Ascending aorta (tissue), 2 donors: Measurements from ENCODE around the gene CYB561D2. TPM values are rescaled to one million over a fixed set of nuclear protein-coding genes. Genes with fewer than 3 reads are reported as not detected.

Experiments
- DNase-seq, 2 donors: peaks; one replicate each; pipeline ENCODE4 v3.0.0-alpha.2; 2019; ENCODE audit warnings: low spot score in 2 of 2
- H3K27ac ChIP-seq, 2 donors: fragments of 200-600 bp; sonication (generic); one replicate each; pipeline ENCODE4 v1.5.1; 2016 to 2017; ENCODE audit warnings: mild to moderate bottlenecking in 1 of 2
- H3K27me3 ChIP-seq: fragments of 200-600 bp; sonication (generic); one replicate; pipeline ENCODE4 v1.5.1; 2017
- H3K36me3 ChIP-seq, 2 donors: fragments of 200-600 bp; sonication (generic); one replicate each; pipeline ENCODE4 v1.5.1; 2016
- H3K4me1 ChIP-seq, 2 donors: fragments of 200-600 bp; sonication (generic); one replicate each; pipeline ENCODE4 v1.5.1; 2016 to 2017; ENCODE audit warnings: mild to moderate bottlenecking in 1 of 2
- H3K4me3 ChIP-seq, 2 donors: fragments of 200-600 bp; sonication (generic); one replicate each; pipeline ENCODE4 v1.5.1; 2016 to 2017; ENCODE audit warnings: mild to moderate bottlenecking in 1 of 2
- H3K9me3 ChIP-seq, 2 donors: fragments of 200-600 bp; sonication (generic); one replicate each; pipeline ENCODE4 v1.5.1; 2016
- CTCF ChIP-seq, 3 experiments: fragments of 200-600 bp in 2 of 3; fragments of 450-650 bp in 1 of 3; sonication (generic) in 2 of 3; IDR thresholded peaks; one replicate each; pipeline ENCODE4 v1.5.1; 2016 to 2019; ENCODE audit warnings: antibody characterized with exemption in 3 of 3, mild to moderate bottlenecking in 1 of 3, moderate library complexity in 1 of 3
- intact Hi-C: fragments of 100-400 bp; cut with DNase I; formaldehyde crosslinking; loops from one replicate; pipeline ENCODE4 v1.15.1; 2023
- total RNA-seq: library from RNA; depleted of rRNA; stranded (reverse); fragments of >200 nt; gene quantifications from one replicate; pipeline ENCODE4 v1.1.0, GENCODE V29; 2016

The CYB561D2 gene
- total RNA-seq, 1 donor from 2014 or later: 20.2 TPM

GRCh38 chr3:50314342-50314741, 36.3 kb upstream of the CYB561D2 start:
- DNase-seq: no peak
- Histone ChIP-seq H3K27ac (no peak overlapping the region), H3K9me3 (no peaks in the 10 kb centered on the region), H3K36me3 (peaks cover 0 to 21% of the 10 kb centered on the region in 2 donors), H3K4me3 (no peak overlapping the region), H3K4me1 (peaks cover 0 to 9% of the 10 kb centered on the region in 2 donors), H3K27me3 (no peaks in the 10 kb centered on the region)
- intact Hi-C loops: no loop called here
- TF ChIP-seq CTCF (IDR thresholded peaks at IDR 0.05): no peak

GRCh38 chr3:50314816-50315215, 35.8 kb upstream of the CYB561D2 start:
- no peaks in the 10 kb centered on the region for H3K9me3 ChIP-seq
- H3K36me3 ChIP-seq: peaks cover 0 to 21% of the 10 kb centered on the region in 2 donors
- no peaks in the 10 kb centered on the region for H3K27me3 ChIP-seq
- H3K4me3 ChIP-seq: no peak overlapping the region
- H3K27ac ChIP-seq: no peak overlapping the region
- H3K4me1 ChIP-seq: peaks cover 2 to 12% of the 10 kb centered on the region in 2 donors
- DNase-seq: no peak
- no peak for TF ChIP-seq CTCF (IDR thresholded peaks at IDR 0.05)
- intact Hi-C loops: no loop called here

GRCh38 chr3:50316657-50317242, 33.9 kb upstream of the CYB561D2 start:
- H3K27me3 ChIP-seq: no peaks in the 10 kb centered on the region
- no peak overlapping the region for H3K27ac ChIP-seq
- no peak for TF ChIP-seq CTCF (IDR thresholded peaks at IDR 0.05)
- intact Hi-C loops: no loop called here
- DNase-seq: no peak
- H3K4me3 ChIP-seq: no peak overlapping the region
- H3K9me3 ChIP-seq: no peaks in the 10 kb centered on the region
- peaks cover 8 to 22% of the 10 kb centered on the region in 2 donors for H3K4me1 ChIP-seq
- peaks cover 0 to 21% of the 10 kb centered on the region in 2 donors for H3K36me3 ChIP-seq

- no peak for DNase-seq
- intact Hi-C loops: no loop called here
- H3K27me3 ChIP-seq: no peaks in the 10 kb centered on the region
- no peak overlapping the region for H3K4me3 ChIP-seq
- TF ChIP-seq CTCF (IDR thresholded peaks at IDR 0.05): no peak
- H3K4me1 ChIP-seq: peaks cover 8 to 27% of the 10 kb centered on the region in 2 donors
- H3K36me3 ChIP-seq: peaks cover 0 to 21% of the 10 kb centered on the region in 2 donors
- H3K27ac ChIP-seq: no peak overlapping the region
- H3K9me3 ChIP-seq: no peaks in the 10 kb centered on the region
Measured at GRCh38 chr3:50317300-50317699, 33.4 kb upstream of the CYB561D2 start.

- peaks cover 8 to 28% of the 10 kb centered on the region in 2 donors for H3K4me1 ChIP-seq
- intact Hi-C loops: no loop called here
- H3K4me3 ChIP-seq: peak overlapping the region in 1 of 2 donors; percentile 5
- TF ChIP-seq CTCF (IDR thresholded peaks at IDR 0.05): no peak
- peaks cover 0 to 21% of the 10 kb centered on the region in 2 donors for H3K36me3 ChIP-seq
- H3K27me3 ChIP-seq: no peaks in the 10 kb centered on the region
- DNase-seq: no peak
- H3K27ac ChIP-seq: no peak overlapping the region
- no peaks in the 10 kb centered on the region for H3K9me3 ChIP-seq
Measured at GRCh38 chr3:50318163-50318562, 32.5 kb upstream of the CYB561D2 start.
